Natural killer cell (primary cell): ENCODE results near the gene SNCB. TPM values are rescaled to one million over a fixed set of nuclear protein-coding genes. Genes with fewer than 3 reads are reported as not detected.
A peak's percentile ranks its signal among the peaks of the same experiment; 100 is the strongest.

ENCODE experiments used
- ATAC-seq, 3 donors: fragments of 150-1000 bp in 2 of 3; fragments of 200-7000 bp in 1 of 3; cut with Tn5 transposase; 1 replicate in 1 of 3; 2 replicates in 2 of 3; pipeline ENCODE4 v1.10.0; 2021; ENCODE audit warnings: mild to moderate bottlenecking in 2 of 3, moderate library complexity in 2 of 3
- DNase-seq, 2 donors: peaks; one replicate each; pipeline versions ENCODE4 v3.0.0 to v3.0.0-alpha.2; 2013 to 2021; ENCODE audit warnings: mixed read lengths in 1 of 2
- H3K27ac ChIP-seq: one replicate; pipeline ENCODE4 v1.5.1; 2013; ENCODE audit warnings: mild to moderate bottlenecking, low read length
- H3K27me3 ChIP-seq: one replicate; pipeline ENCODE4 v1.6.1; 2013; ENCODE audit warnings: low read length; ENCODE audit not compliant: control insufficient read depth, insufficient read depth
- H3K36me3 ChIP-seq: one replicate; pipeline ENCODE4 v1.6.1; 2013; ENCODE audit warnings: low read length; ENCODE audit not compliant: control insufficient read depth, insufficient read depth
- H3K4me1 ChIP-seq: one replicate; pipeline ENCODE4 v1.6.1; 2013; ENCODE audit warnings: low read length; ENCODE audit not compliant: control insufficient read depth, insufficient read depth
- H3K4me3 ChIP-seq: one replicate; pipeline ENCODE4 v1.5.1; 2013; ENCODE audit warnings: low read length
- H3K9me3 ChIP-seq: one replicate; pipeline ENCODE4 v1.6.1; 2013; ENCODE audit warnings: low read length; ENCODE audit not compliant: control insufficient read depth, insufficient read depth
- H3K27ac Mint-ChIP-seq, 2 donors: one replicate each; pipeline ENCODE4 v1.8.0; 2022; ENCODE audit warnings: mild to moderate bottlenecking in 2 of 2, mixed read lengths in 2 of 2, moderate library complexity in 1 of 2
- H3K27me3 Mint-ChIP-seq, 2 donors: one replicate each; pipeline ENCODE4 v1.8.0; 2022; ENCODE audit warnings: low read depth in 2 of 2, mixed read lengths in 2 of 2
- H3K36me3 Mint-ChIP-seq: one replicate; pipeline ENCODE4 v1.8.0; 2022; ENCODE audit warnings: mixed read lengths
- H3K4me1 Mint-ChIP-seq, 2 donors: one replicate each; pipeline ENCODE4 v1.8.0; 2022; ENCODE audit warnings: mixed read lengths in 2 of 2
- H3K4me3 Mint-ChIP-seq: one replicate; pipeline ENCODE4 v1.8.0; 2022; ENCODE audit warnings: mild to moderate bottlenecking, moderate library complexity, mixed read lengths
- H3K9me3 Mint-ChIP-seq, 2 donors: one replicate each; pipeline ENCODE4 v1.8.0; 2022; ENCODE audit warnings: mixed read lengths in 2 of 2
- CTCF ChIP-seq: fragments of 200-600 bp; IDR thresholded peaks from one replicate; pipeline ENCODE4 v1.8.0; 2022; ENCODE audit warnings: antibody characterized with exemption
- whole genome bisulfite sequencing: methylation state at CpG from one replicate; pipeline ENCODE4 v1.1.7; 2013; ENCODE audit warnings: missing lambda C conversion rate; ENCODE audit not compliant: insufficient coverage; 5-methylcytosine and 5-hydroxymethylcytosine counted together
- intact Hi-C: fragments of 100-400 bp; cut with micrococcal nuclease; formaldehyde crosslinking; loops from one replicate; pipeline ENCODE4 v1.14.2; 2022
- total RNA-seq, 4 donors: library from RNA; stranded (reverse); fragments of 120-200 nt in 1 of 4; gene quantifications; one replicate each; pipeline versions ENCODE4 v1.2.3 to v1.2.4, GENCODE V29; 2013 to 2022

SNCB gene
- total RNA-seq, 3 donors from 2014 or later (not counting 1 experiment from before 2014, with no cell fraction given), result not detected

- H3K36me3 ChIP-seq, result peaks cover 8% of the 10 kb centered on the region
- no peaks in the 10 kb centered on the region for H3K27me3 ChIP-seq
- H3K9me3 ChIP-seq, result no peaks in the 10 kb centered on the region
- H3K27ac ChIP-seq, result no peak overlapping the region
- no peak overlapping the region for H3K4me3 ChIP-seq
- peak; percentile 2 to 25 (median 9) for ATAC-seq
- no peak for TF ChIP-seq CTCF
- intact Hi-C loops, result loop anchor here (1.0 to 5.0 kb wide), 2 partner anchors 84 to 157 kb away; no protein-coding TSS in a partner anchor
- Mint-ChIP-seq H3K36me3 (no peaks in the 10 kb centered on the region), H3K9me3 (no peaks in the 10 kb centered on the region), H3K27me3 (peaks cover 12 to 17% of the 10 kb centered on the region in 2 donors), H3K4me1 (peaks cover 19 to 34% of the 10 kb centered on the region in 2 donors), H3K4me3 (no peak overlapping the region), H3K27ac (peak overlapping the region in 1 of 2 donors; percentile 27)
- no peak for DNase-seq
- H3K4me1 ChIP-seq, result peaks cover 32% of the 10 kb centered on the region
- WGBS, result 33% methylated on average over 1 of the region's 1 CpG
Measured at GRCh38 chr5:176660530-176660859, 30.2 kb upstream of the SNCB start.

- 87% methylated on average over 4 of the region's 4 CpGs for WGBS
- peaks cover 8% of the 10 kb centered on the region for H3K36me3 ChIP-seq
Measured at GRCh38 chr5:176659860-176660461, 29.6 kb upstream of the SNCB start.

DNA sequence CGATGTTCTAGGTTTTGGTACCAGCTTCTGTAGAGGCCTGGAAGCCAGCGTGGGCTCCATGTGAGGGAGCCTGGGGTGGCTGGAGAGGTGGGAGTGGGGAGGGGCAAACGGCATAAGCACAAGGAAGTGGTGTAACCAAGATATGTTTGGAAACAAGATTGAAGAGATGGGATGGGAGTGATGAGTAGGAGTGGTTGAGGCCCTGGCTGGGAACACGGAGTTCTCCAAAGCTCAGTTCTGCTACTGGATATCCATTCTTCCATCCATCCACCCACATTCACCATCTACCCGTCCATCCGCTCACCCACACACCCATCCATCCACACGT lies 29.1 kb upstream of the SNCB start:
- Mint-ChIP-seq H3K36me3 (no peaks in the 10 kb centered on the region), H3K27ac (peak overlapping the region in 1 of 2 donors; percentile 86), H3K27me3 (peaks cover 10 to 12% of the 10 kb centered on the region in 2 donors), H3K4me3 (peak overlapping the region; percentile 87), H3K4me1 (peaks cover 19 to 34% of the 10 kb centered on the region in 2 donors), H3K9me3 (no peaks in the 10 kb centered on the region)
- Histone ChIP-seq H3K4me1 (peaks cover 32% of the 10 kb centered on the region), H3K9me3 (no peaks in the 10 kb centered on the region), H3K4me3 (no peak overlapping the region), H3K27me3 (no peaks in the 10 kb centered on the region), H3K27ac (no peak overlapping the region), H3K36me3 (peaks cover 8% of the 10 kb centered on the region)
- WGBS, result 83% methylated on average over 6 of the region's 7 CpGs
- ATAC-seq, result no peak
- intact Hi-C loops, result loop anchor here (2.0 to 5.0 kb wide), 2 partner anchors 299 to 453 kb away; no protein-coding TSS in a partner anchor
- DNase-seq, result no peak
- no peak for TF ChIP-seq CTCF

More at GRCh38 chr5:176659860-176660461, 29.6 kb upstream of the SNCB start:
- Histone ChIP-seq H3K4me1 (peaks cover 32% of the 10 kb centered on the region), H3K27me3 (no peaks in the 10 kb centered on the region), H3K27ac (no peak overlapping the region), H3K9me3 (no peaks in the 10 kb centered on the region), H3K4me3 (no peak overlapping the region)
- no peak overlapping the region for H3K27ac Mint-ChIP-seq
- peaks cover 19 to 34% of the 10 kb centered on the region in 2 donors for H3K4me1 Mint-ChIP-seq
- no peak for TF ChIP-seq CTCF
- no peaks in the 10 kb centered on the region for H3K9me3 Mint-ChIP-seq
- intact Hi-C loops, result loop anchor here (1.0 to 5.0 kb wide), 4 partner anchors 84 to 452 kb away; no protein-coding TSS in a partner anchor
- H3K4me3 Mint-ChIP-seq, result no peak overlapping the region
- H3K36me3 Mint-ChIP-seq, result no peaks in the 10 kb centered on the region
- H3K27me3 Mint-ChIP-seq, result peaks cover 12% of the 10 kb centered on the region in 2 donors
- ATAC-seq (no peak), DNase-seq (no peak)
